Mesenchymal stem cell (in vitro differentiated cells and primary cell): ENCODE measurements around the gene CCDC9B.
A peak's percentile ranks its signal among the peaks of the same experiment; 100 is the strongest.

Experiments used
- DNase-seq: peaks from one replicate; pipeline ENCODE4 v3.0.0-alpha.2; 2013
- H2AFZ ChIP-seq: one replicate; pipeline ENCODE4 v1.6.1; 2013; ENCODE audit warnings: low read depth, mild to moderate bottlenecking, control low read depth, inconsistent platforms, low read length, moderate library complexity
- H2AK5ac ChIP-seq: 2 replicates; pipeline ENCODE4 v1.6.1; 2013; ENCODE audit warnings: low read length, moderate library complexity, mild to moderate bottlenecking, inconsistent platforms; ENCODE audit not compliant: severe bottlenecking
- H2BK120ac ChIP-seq: one replicate; pipeline ENCODE4 v1.6.1; 2013; ENCODE audit warnings: low read depth, mild to moderate bottlenecking, inconsistent platforms, low read length, moderate library complexity
- H2BK12ac ChIP-seq, 2 experiments: one replicate each; pipeline ENCODE4 v1.6.1; 2013; ENCODE audit warnings: inconsistent platforms in 2 of 2, low read length in 2 of 2, mild to moderate bottlenecking in 2 of 2, moderate library complexity in 2 of 2, control low read depth in 1 of 2
- H2BK15ac ChIP-seq: one replicate; pipeline ENCODE4 v1.6.1; 2013; ENCODE audit warnings: mild to moderate bottlenecking, low read depth, inconsistent platforms; ENCODE audit not compliant: poor library complexity, severe bottlenecking
- H2BK5ac ChIP-seq: 2 replicates; pipeline ENCODE4 v1.6.1; 2013; ENCODE audit warnings: low read depth, mild to moderate bottlenecking, low read length, control low read depth, inconsistent platforms; ENCODE audit not compliant: poor library complexity, severe bottlenecking
- H3K14ac ChIP-seq, 2 experiments: one replicate each; pipeline ENCODE4 v1.6.1; 2013; ENCODE audit warnings: inconsistent platforms in 2 of 2, low read length in 2 of 2, control low read depth in 1 of 2, mild to moderate bottlenecking in 1 of 2, moderate library complexity in 1 of 2
- H3K18ac ChIP-seq, 2 experiments: one replicate each; pipeline ENCODE4 v1.6.1; 2013; ENCODE audit warnings: inconsistent platforms in 2 of 2, low read length in 2 of 2, control low read depth in 1 of 2, low read depth in 1 of 2, mild to moderate bottlenecking in 1 of 2
- H3K23ac ChIP-seq, 2 experiments: one replicate each; pipeline ENCODE4 v1.6.1; 2013; ENCODE audit warnings: inconsistent platforms in 2 of 2, low read length in 2 of 2, mild to moderate bottlenecking in 2 of 2, moderate library complexity in 2 of 2, control low read depth in 1 of 2
- H3K27ac ChIP-seq: 2 replicates; pipeline ENCODE4 v1.5.1; 2013; ENCODE audit warnings: mild to moderate bottlenecking, moderate library complexity, low read length, control low read depth, inconsistent platforms; ENCODE audit not compliant: poor library complexity, severe bottlenecking
- H3K27me3 ChIP-seq, 2 experiments: 2 replicates each; pipeline versions ENCODE4 v1.6.1 to v1.7.0; 2013; ENCODE audit warnings: low read length in 2 of 2, mild to moderate bottlenecking in 2 of 2, moderate library complexity in 2 of 2, control low read depth in 1 of 2, inconsistent platforms in 1 of 2; ENCODE audit not compliant: control insufficient read depth in 1 of 2, insufficient read depth in 1 of 2
- H3K36me3 ChIP-seq, 2 experiments: 2 replicates each; pipeline versions ENCODE4 v1.6.1 to v1.7.0; 2013; ENCODE audit warnings: low read length in 2 of 2, control low read depth in 1 of 2, inconsistent platforms in 1 of 2, low read depth in 1 of 2, mild to moderate bottlenecking in 1 of 2; ENCODE audit not compliant: insufficient read depth in 2 of 2, control insufficient read depth in 1 of 2
- H3K4ac ChIP-seq, 2 experiments: one replicate each; pipeline ENCODE4 v1.6.1; 2013; ENCODE audit warnings: inconsistent platforms in 2 of 2, low read length in 2 of 2, mild to moderate bottlenecking in 2 of 2, moderate library complexity in 2 of 2, control low read depth in 1 of 2, low read depth in 1 of 2
- H3K4me1 ChIP-seq: 2 replicates; pipeline ENCODE4 v1.6.1; 2013; ENCODE audit warnings: low read depth, low read length, control low read depth; ENCODE audit not compliant: control insufficient read depth, insufficient read depth
- H3K4me2 ChIP-seq: 2 replicates; pipeline ENCODE4 v1.6.1; 2013; ENCODE audit warnings: low read length, mild to moderate bottlenecking, inconsistent platforms; ENCODE audit not compliant: poor library complexity, severe bottlenecking
- H3K4me3 ChIP-seq, 2 experiments: 2 replicates each; pipeline versions ENCODE4 v1.5.1 to v1.7.0; 2013; ENCODE audit warnings: low read length in 2 of 2, mild to moderate bottlenecking in 2 of 2, control low read depth in 1 of 2, low read depth in 1 of 2; ENCODE audit not compliant: insufficient read depth in 1 of 2
- H3K79me1 ChIP-seq: replicated peaks from 2 replicates; pipeline ENCODE4 v1.6.1; 2013; ENCODE audit warnings: mild to moderate bottlenecking, control low read depth, low read length, inconsistent platforms; ENCODE audit not compliant: poor library complexity, severe bottlenecking
- H3K9ac ChIP-seq: 2 replicates; pipeline ENCODE4 v1.7.0; 2013; ENCODE audit warnings: mild to moderate bottlenecking, low read length, moderate library complexity
- H3K9me3 ChIP-seq: 2 replicates; pipeline ENCODE4 v1.7.0; 2013; ENCODE audit warnings: mild to moderate bottlenecking, low read length; ENCODE audit not compliant: control insufficient read depth
- H4K8ac ChIP-seq: one replicate; pipeline ENCODE4 v1.6.1; 2013; ENCODE audit warnings: inconsistent platforms, mild to moderate bottlenecking, low read length, moderate library complexity
- H4K91ac ChIP-seq: one replicate; pipeline ENCODE4 v1.6.1; 2013; ENCODE audit warnings: mild to moderate bottlenecking, low read length, inconsistent platforms
- WGBS: methylation state at CpG from one replicate; pipeline ENCODE4 v1.1.7; 2013; ENCODE audit warnings: mixed read lengths; 5-methylcytosine and 5-hydroxymethylcytosine counted together

The CCDC9B gene

DNA sequence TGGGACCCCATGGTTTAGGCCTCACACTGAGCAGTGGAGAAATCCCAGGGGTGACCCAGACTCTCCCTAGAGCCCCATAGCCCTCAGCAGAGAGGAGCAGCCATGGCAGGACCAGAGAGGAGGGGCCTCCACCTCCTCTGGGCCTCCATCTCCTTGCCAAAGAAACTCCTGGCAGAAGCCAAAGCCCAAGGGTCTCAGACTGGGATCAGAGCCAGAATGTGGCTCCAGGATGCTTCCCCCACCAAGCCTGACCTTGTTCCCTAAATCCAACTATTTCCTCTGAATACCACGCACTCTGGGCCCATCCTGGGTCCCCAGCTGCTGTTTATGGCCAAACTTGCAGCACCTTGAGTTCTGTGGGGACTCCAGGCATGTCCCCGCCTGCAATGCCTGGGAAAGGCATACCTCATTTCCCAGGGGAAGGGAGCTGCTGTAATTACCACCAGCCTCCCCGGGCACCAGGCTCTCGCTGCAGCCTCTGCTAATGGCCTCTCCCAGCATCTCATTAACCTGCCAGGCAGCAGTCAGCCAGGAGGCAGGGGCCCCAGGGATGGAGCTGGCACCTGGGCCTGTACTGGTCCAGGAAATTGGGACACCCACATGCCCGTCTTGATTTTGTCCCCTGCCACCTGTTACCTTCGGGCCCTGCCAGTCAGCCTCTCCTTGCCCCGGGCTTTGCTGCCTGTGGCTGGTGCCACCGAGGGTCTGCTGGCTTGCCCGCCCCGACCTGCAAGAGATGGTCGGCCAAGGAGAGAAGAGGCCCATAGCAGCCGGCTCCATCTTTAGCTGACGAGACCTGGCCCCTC is 4.6 kb downstream of the CCDC9B start:
- H3K4me3 ChIP-seq = no peak overlapping the region
- peak overlapping the region; percentile 32 for H2AK5ac ChIP-seq
- peaks cover 9 to 46% of the 10 kb centered on the region in 2 experiments for H3K36me3 ChIP-seq
- H3K4me2 ChIP-seq = no peak overlapping the region
- H3K27ac ChIP-seq = no peak overlapping the region
- DNase-seq = no peak
- H4K8ac ChIP-seq = peak overlapping the region; percentile 43
- peak overlapping the region; percentile 6 to 60 for H2BK12ac ChIP-seq
- no peak overlapping the region for H2AFZ ChIP-seq
- peaks cover 63% of the 10 kb centered on the region for H3K4me1 ChIP-seq
- peak overlapping the region; percentile 25 for H4K91ac ChIP-seq
- H3K14ac ChIP-seq = no peak overlapping the region
- H3K9ac ChIP-seq = no peak overlapping the region
- peak overlapping the region; percentile 44 for H2BK15ac ChIP-seq
- H3K18ac ChIP-seq = peak overlapping the region; percentile 3 to 37
- no peaks in the 10 kb centered on the region for H3K27me3 ChIP-seq
- peak overlapping the region in 1 of 2 experiments; percentile 57 for H3K4ac ChIP-seq
- H3K23ac ChIP-seq = no peak overlapping the region
- 85% methylated on average over 9 of the region's 13 CpGs for WGBS
- no peaks in the 10 kb centered on the region for H3K9me3 ChIP-seq
- peaks cover 26% of the 10 kb centered on the region for H3K79me1 ChIP-seq
- H2BK120ac ChIP-seq = peak overlapping the region; percentile 77
- no peak overlapping the region for H2BK5ac ChIP-seq

DNA sequence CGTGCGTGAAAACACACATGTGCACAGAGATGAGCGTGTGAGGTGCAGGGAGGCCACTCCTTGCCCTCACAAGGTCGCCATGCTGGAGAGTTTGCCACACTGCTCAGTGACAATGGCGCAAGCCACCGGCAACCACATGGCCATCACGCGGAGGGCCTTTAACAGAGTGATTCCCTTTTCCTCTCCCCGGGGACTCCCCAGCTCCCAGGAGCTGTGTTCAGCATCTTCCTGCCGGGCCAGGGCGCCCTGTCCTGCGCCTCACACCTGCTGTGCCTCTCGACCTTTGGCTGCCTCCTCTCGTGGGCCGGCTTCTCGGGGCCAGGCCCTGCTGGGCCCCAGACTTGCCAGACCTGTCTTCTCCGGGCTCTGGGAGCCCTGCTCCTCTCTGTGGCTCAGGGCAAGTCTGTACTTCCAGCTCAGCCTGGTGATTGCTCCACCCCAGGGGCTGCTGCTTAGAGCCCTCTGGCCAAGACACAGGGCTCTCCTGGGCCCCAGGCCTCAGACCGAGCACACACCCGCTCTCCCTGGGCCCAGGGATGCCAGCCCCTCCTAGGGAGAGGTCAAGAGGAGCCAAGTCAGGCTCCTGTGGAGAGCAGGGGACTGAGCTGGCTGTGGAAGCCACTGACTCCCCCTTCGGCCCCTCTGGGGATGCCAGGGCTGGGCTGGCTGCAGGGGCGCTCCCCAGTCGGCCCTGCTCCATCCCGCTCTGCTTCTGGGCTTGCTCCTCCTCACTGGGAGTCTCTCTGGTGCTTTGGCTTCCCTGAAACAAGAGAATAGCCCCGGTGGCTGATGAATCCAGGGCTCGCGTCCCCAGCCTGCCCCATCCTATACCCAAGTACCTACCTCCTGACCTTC is 5.6 kb downstream of the CCDC9B start:
- Histone ChIP-seq H3K23ac (no peak overlapping the region), H3K4me2 (no peak overlapping the region), H2AFZ (no peak overlapping the region), H2BK5ac (no peak overlapping the region), H2AK5ac (peak overlapping the region; percentile 41), H3K36me3 (peaks cover 9 to 46% of the 10 kb centered on the region in 2 experiments), H3K9me3 (no peaks in the 10 kb centered on the region), H3K4me3 (no peak overlapping the region), H3K4me1 (peaks cover 67% of the 10 kb centered on the region), H3K79me1 (peaks cover 26% of the 10 kb centered on the region), H3K27ac (peak overlapping the region; percentile 76), H2BK15ac (peak overlapping the region; percentile 97), H2BK12ac (peak overlapping the region; percentile 51 to 57), H3K9ac (no peak overlapping the region), H3K4ac (peak overlapping the region; percentile 16 to 96), H4K91ac (peak overlapping the region; percentile 73), H3K27me3 (no peaks in the 10 kb centered on the region), H2BK120ac (peak overlapping the region; percentile 94), H3K18ac (peak overlapping the region; percentile 78 to 97), H4K8ac (peak overlapping the region; percentile 71), H3K14ac (peak overlapping the region; percentile 36 to 85)
- 93% methylated on average over 26 of the region's 26 CpGs for WGBS
- no peak for DNase-seq

DNA sequence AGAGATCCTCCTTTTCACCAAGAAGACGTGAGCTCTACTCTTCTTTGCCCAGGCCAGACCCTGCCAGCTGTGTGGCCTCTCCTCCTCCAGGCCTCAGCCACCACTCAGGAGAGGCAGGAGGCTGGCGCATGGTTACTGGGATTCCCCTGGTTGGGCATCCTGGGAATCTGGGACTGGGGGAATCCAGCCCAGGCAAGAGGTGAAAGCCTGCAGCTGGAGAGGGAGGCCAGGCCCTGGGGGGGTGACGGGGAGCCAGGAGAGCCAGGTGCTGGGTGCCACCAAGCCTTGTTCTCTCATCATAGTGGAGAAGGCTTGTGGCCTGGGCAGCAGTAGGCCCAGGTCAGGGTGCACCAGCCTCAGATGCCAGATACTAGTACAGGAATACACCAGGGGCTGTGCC is 6.2 kb downstream of the CCDC9B start:
- H2BK5ac ChIP-seq = no peak overlapping the region
- no peaks in the 10 kb centered on the region for H3K27me3 ChIP-seq
- H4K8ac ChIP-seq = peak overlapping the region; percentile 71
- no peaks in the 10 kb centered on the region for H3K9me3 ChIP-seq
- peaks cover 68% of the 10 kb centered on the region for H3K4me1 ChIP-seq
- no peak for DNase-seq
- H3K18ac ChIP-seq = peak overlapping the region; percentile 78 to 97
- H3K4me2 ChIP-seq = no peak overlapping the region
- no peak overlapping the region for H3K4me3 ChIP-seq
- H3K36me3 ChIP-seq = peaks cover 9 to 46% of the 10 kb centered on the region in 2 experiments
- peak overlapping the region; percentile 51 to 57 for H2BK12ac ChIP-seq
- 70% methylated on average over 3 of the region's 3 CpGs for WGBS
- H2BK15ac ChIP-seq = peak overlapping the region; percentile 68
- H3K4ac ChIP-seq = peak overlapping the region; percentile 16 to 96
- H2AK5ac ChIP-seq = peak overlapping the region; percentile 41
- peak overlapping the region; percentile 76 for H3K27ac ChIP-seq
- H4K91ac ChIP-seq = peak overlapping the region; percentile 73
- no peak overlapping the region for H2AFZ ChIP-seq
- H3K14ac ChIP-seq = peak overlapping the region in 1 of 2 experiments; percentile 85
- H3K79me1 ChIP-seq = peaks cover 26% of the 10 kb centered on the region
- H2BK120ac ChIP-seq = peak overlapping the region; percentile 94
- H3K9ac ChIP-seq = peak overlapping the region; percentile 41
- H3K23ac ChIP-seq = no peak overlapping the region
